Measurements from ENCODE around the gene HDAC9.

The HDAC9 gene

GRCh38 chr7:18788026-18788425 is 292.5 kb downstream of the HDAC9 start:
- 85 to 91% methylated on average over 2 of the region's 2 CpGs for WGBS, 2 experiments
- H3K4me3 ChIP-seq (ENCODE audit: insufficient read depth, low read depth, low read length): no peak overlapping the region
- H3K9me3 ChIP-seq (ENCODE audit: control insufficient read depth, low read length): no peaks in the 10 kb centered on the region
- no peaks in the 10 kb centered on the region for H3K36me3 ChIP-seq (ENCODE audit: control insufficient read depth, insufficient read depth, low read length)
- no peaks in the 10 kb centered on the region for H3K27me3 ChIP-seq (ENCODE audit: control insufficient read depth, insufficient read depth, low read length, poor library complexity, severe bottlenecking)
- no peak overlapping the region for H3K27ac ChIP-seq (ENCODE audit: insufficient read depth, low read depth, low read length, poor library complexity, severe bottlenecking)
- no peaks in the 10 kb centered on the region for H3K4me1 ChIP-seq (ENCODE audit: control insufficient read depth, insufficient read depth, low read length)

- Histone ChIP-seq H3K9me3 (ENCODE audit: control insufficient read depth, low read length) (no peaks in the 10 kb centered on the region), H3K4me1 (ENCODE audit: control insufficient read depth, insufficient read depth, low read length) (no peaks in the 10 kb centered on the region), H3K4me3 (ENCODE audit: insufficient read depth, low read depth, low read length) (no peak overlapping the region), H3K27me3 (ENCODE audit: control insufficient read depth, insufficient read depth, low read length, poor library complexity, severe bottlenecking) (no peaks in the 10 kb centered on the region), H3K27ac (ENCODE audit: insufficient read depth, low read depth, low read length, poor library complexity, severe bottlenecking) (no peak overlapping the region), H3K36me3 (ENCODE audit: control insufficient read depth, insufficient read depth, low read length) (no peaks in the 10 kb centered on the region)
- WGBS, 2 experiments: 93 to 94% methylated on average over 13 of the region's 13 CpGs
Measured at GRCh38 chr7:18792871-18793595, 297.5 kb downstream of the HDAC9 start.

GRCh38 chr7:18796216-18796615 is 300.7 kb downstream of the HDAC9 start:
- Histone ChIP-seq H3K27ac (ENCODE audit: insufficient read depth, low read depth, low read length, poor library complexity, severe bottlenecking) (no peak overlapping the region), H3K27me3 (ENCODE audit: control insufficient read depth, insufficient read depth, low read length, poor library complexity, severe bottlenecking) (no peaks in the 10 kb centered on the region), H3K4me3 (ENCODE audit: insufficient read depth, low read depth, low read length) (no peak overlapping the region), H3K4me1 (ENCODE audit: control insufficient read depth, insufficient read depth, low read length) (no peaks in the 10 kb centered on the region), H3K9me3 (ENCODE audit: control insufficient read depth, low read length) (no peaks in the 10 kb centered on the region), H3K36me3 (ENCODE audit: control insufficient read depth, insufficient read depth, low read length) (no peaks in the 10 kb centered on the region)

- 87 to 96% methylated on average over 2 to 3 of the region's 3 CpGs for WGBS, 2 experiments
- Histone ChIP-seq H3K36me3 (ENCODE audit: control insufficient read depth, insufficient read depth, low read length) (no peaks in the 10 kb centered on the region), H3K4me3 (ENCODE audit: insufficient read depth, low read depth, low read length) (no peak overlapping the region)
Measured at GRCh38 chr7:18798088-18798906, 302.7 kb downstream of the HDAC9 start.

GRCh38 chr7:18799899-18800298 is 304.4 kb downstream of the HDAC9 start:
- H3K27me3 ChIP-seq (ENCODE audit: control insufficient read depth, insufficient read depth, low read length, poor library complexity, severe bottlenecking): no peaks in the 10 kb centered on the region
- WGBS, 2 experiments: 96 to 100% methylated on average over 1 of the region's 1 CpG
- H3K9me3 ChIP-seq (ENCODE audit: control insufficient read depth, low read length): no peaks in the 10 kb centered on the region
- no peaks in the 10 kb centered on the region for H3K36me3 ChIP-seq (ENCODE audit: control insufficient read depth, insufficient read depth, low read length)
- H3K4me3 ChIP-seq (ENCODE audit: insufficient read depth, low read depth, low read length): no peak overlapping the region
- no peaks in the 10 kb centered on the region for H3K4me1 ChIP-seq (ENCODE audit: control insufficient read depth, insufficient read depth, low read length)
- H3K27ac ChIP-seq (ENCODE audit: insufficient read depth, low read depth, low read length, poor library complexity, severe bottlenecking): no peak overlapping the region

More at GRCh38 chr7:18798088-18798906, 302.7 kb downstream of the HDAC9 start:
- Histone ChIP-seq H3K27ac (ENCODE audit: insufficient read depth, low read depth, low read length, poor library complexity, severe bottlenecking) (no peak overlapping the region), H3K27me3 (ENCODE audit: control insufficient read depth, insufficient read depth, low read length, poor library complexity, severe bottlenecking) (no peaks in the 10 kb centered on the region), H3K4me1 (ENCODE audit: control insufficient read depth, insufficient read depth, low read length) (no peaks in the 10 kb centered on the region), H3K9me3 (ENCODE audit: control insufficient read depth, low read length) (no peaks in the 10 kb centered on the region)

- Histone ChIP-seq H3K27me3 (ENCODE audit: control insufficient read depth, insufficient read depth, low read length, poor library complexity, severe bottlenecking) (no peaks in the 10 kb centered on the region), H3K9me3 (ENCODE audit: control insufficient read depth, low read length) (no peaks in the 10 kb centered on the region), H3K4me1 (ENCODE audit: control insufficient read depth, insufficient read depth, low read length) (peaks cover 2% of the 10 kb centered on the region), H3K36me3 (ENCODE audit: control insufficient read depth, insufficient read depth, low read length) (no peaks in the 10 kb centered on the region), H3K27ac (ENCODE audit: insufficient read depth, low read depth, low read length, poor library complexity, severe bottlenecking) (no peak overlapping the region), H3K4me3 (ENCODE audit: insufficient read depth, low read depth, low read length) (no peak overlapping the region)
- WGBS, 2 experiments: 92% methylated on average over 1 of the region's 1 CpG; no CpG with 5 or more reads in 1 of the 2 experiments
Measured at GRCh38 chr7:18803923-18804322, 308.4 kb downstream of the HDAC9 start.

- WGBS, 2 experiments: 5 to 32% methylated on average over 1 to 2 of the region's 2 CpGs
- H3K27me3 ChIP-seq (ENCODE audit: control insufficient read depth, insufficient read depth, low read length, poor library complexity, severe bottlenecking): no peaks in the 10 kb centered on the region
- H3K9me3 ChIP-seq (ENCODE audit: control insufficient read depth, low read length): no peaks in the 10 kb centered on the region
- H3K27ac ChIP-seq (ENCODE audit: insufficient read depth, low read depth, low read length, poor library complexity, severe bottlenecking): no peak overlapping the region
- peaks cover 2% of the 10 kb centered on the region for H3K4me1 ChIP-seq (ENCODE audit: control insufficient read depth, insufficient read depth, low read length)
- H3K4me3 ChIP-seq (ENCODE audit: insufficient read depth, low read depth, low read length): no peak overlapping the region
- H3K36me3 ChIP-seq (ENCODE audit: control insufficient read depth, insufficient read depth, low read length): no peaks in the 10 kb centered on the region
Measured at GRCh38 chr7:18806177-18806576, 310.6 kb downstream of the HDAC9 start.

GRCh38 chr7:18808026-18808425 is 312.5 kb downstream of the HDAC9 start:
- no peaks in the 10 kb centered on the region for H3K27me3 ChIP-seq (ENCODE audit: control insufficient read depth, insufficient read depth, low read length, poor library complexity, severe bottlenecking)
- 85 to 97% methylated on average over 2 of the region's 3 CpGs for WGBS, 2 experiments
- peaks cover 2% of the 10 kb centered on the region for H3K4me1 ChIP-seq (ENCODE audit: control insufficient read depth, insufficient read depth, low read length)
- H3K9me3 ChIP-seq (ENCODE audit: control insufficient read depth, low read length): no peaks in the 10 kb centered on the region
- no peaks in the 10 kb centered on the region for H3K36me3 ChIP-seq (ENCODE audit: control insufficient read depth, insufficient read depth, low read length)
- no peak overlapping the region for H3K4me3 ChIP-seq (ENCODE audit: insufficient read depth, low read depth, low read length)
- no peak overlapping the region for H3K27ac ChIP-seq (ENCODE audit: insufficient read depth, low read depth, low read length, poor library complexity, severe bottlenecking)

- Histone ChIP-seq H3K4me3 (ENCODE audit: insufficient read depth, low read depth, low read length) (no peak overlapping the region), H3K9me3 (ENCODE audit: control insufficient read depth, low read length) (no peaks in the 10 kb centered on the region), H3K27ac (ENCODE audit: insufficient read depth, low read depth, low read length, poor library complexity, severe bottlenecking) (no peak overlapping the region), H3K4me1 (ENCODE audit: control insufficient read depth, insufficient read depth, low read length) (no peaks in the 10 kb centered on the region), H3K36me3 (ENCODE audit: control insufficient read depth, insufficient read depth, low read length) (no peaks in the 10 kb centered on the region), H3K27me3 (ENCODE audit: control insufficient read depth, insufficient read depth, low read length, poor library complexity, severe bottlenecking) (no peaks in the 10 kb centered on the region)
- 92 to 93% methylated on average over 3 of the region's 3 CpGs for WGBS, 2 experiments
Measured at GRCh38 chr7:18815261-18815960, 319.9 kb downstream of the HDAC9 start.

- 91 to 94% methylated on average over 3 of the region's 3 CpGs for WGBS, 2 experiments
- Histone ChIP-seq H3K36me3 (ENCODE audit: control insufficient read depth, insufficient read depth, low read length) (no peaks in the 10 kb centered on the region), H3K9me3 (ENCODE audit: control insufficient read depth, low read length) (no peaks in the 10 kb centered on the region), H3K4me1 (ENCODE audit: control insufficient read depth, insufficient read depth, low read length) (no peaks in the 10 kb centered on the region), H3K27me3 (ENCODE audit: control insufficient read depth, insufficient read depth, low read length, poor library complexity, severe bottlenecking) (no peaks in the 10 kb centered on the region), H3K4me3 (ENCODE audit: insufficient read depth, low read depth, low read length) (no peak overlapping the region), H3K27ac (ENCODE audit: insufficient read depth, low read depth, low read length, poor library complexity, severe bottlenecking) (no peak overlapping the region)
Measured at GRCh38 chr7:18820981-18821380, 325.4 kb downstream of the HDAC9 start.

Measured in ectodermal cell (in vitro differentiated cells).